ENCODE data around the gene ADAMTS9. TPM values are rescaled to one million over a fixed set of nuclear protein-coding genes. Genes with fewer than 3 reads are reported as not detected.

The ADAMTS9 gene
- total and polyA plus RNA-seq, 2 donors (not counting 3 experiments of a cell fraction or from before 2014, with no cell fraction given) = 6.5 to 23.9 TPM

GRCh38 chr3:64655160-64655559 lies 32.6 kb downstream of the ADAMTS9 start:
- ChIA-PET CTCF (no interaction called here), POLR2A (no interaction called here)
- no TSS peak for BruUV-seq (replicated peaks)
- Histone ChIP-seq H3K27ac (ENCODE audit: insufficient read depth, low read depth, low read length) (no peak overlapping the region), H4K20me1 (replicated peaks; ENCODE audit: control insufficient read depth, extremely low read depth, insufficient read depth, low read length) (no peaks in the 10 kb centered on the region), H2AFZ (ENCODE audit: low read depth, low read length) (no peak overlapping the region), H3K9ac (replicated peaks; ENCODE audit: extremely low read depth, insufficient read depth, low read length) (no peak overlapping the region), H3K79me2 (ENCODE audit: control insufficient read depth, insufficient read depth, low read length) (no peaks in the 10 kb centered on the region), H3K4me3 (replicated peaks in 1 of 3; ENCODE audit: insufficient read depth in 1 of 3, low read depth in 1 of 3, low read length in 3 of 3) (no peak overlapping the region), H3K27me3 (ENCODE audit: control insufficient read depth in 2 of 2, insufficient read depth in 2 of 2, low read length in 2 of 2) (no peaks in the 10 kb centered on the region), H3K4me1 (ENCODE audit: control insufficient read depth, extremely low read depth, insufficient read depth, low read length) (peaks cover 13% of the 10 kb centered on the region), H3K9me3 (replicated peaks; ENCODE audit: control insufficient read depth, insufficient read depth, low read length) (no peaks in the 10 kb centered on the region), H3K4me2 (ENCODE audit: insufficient read depth, low read length) (no peak overlapping the region), H3K9me1 (replicated peaks; ENCODE audit: control insufficient read depth, extremely low read depth, insufficient read depth, low read length) (no peaks in the 10 kb centered on the region), H3K36me3 (ENCODE audit: control insufficient read depth in 2 of 2, extremely low read depth in 1 of 2, insufficient read depth in 2 of 2, low read length in 2 of 2) (peaks cover 0 to 2% of the 10 kb centered on the region in 2 experiments)
- intact Hi-C loops (cut with micrococcal nuclease) = no loop called here
- FAIRE-seq (no peak), DNase-seq (ENCODE audit: low read depth, low spot score) (no peak)
- TF ChIP-seq JUN (IDR thresholded peaks at IDR 0.05; ENCODE audit: borderline replicate concordance, insufficient read depth, insufficient read length, low read depth) (no peak), POLR2A (IDR thresholded peaks at IDR 0.05; ENCODE audit: low read depth, low read length) (no peak)
- TF ChIP-seq, protein P1, sequence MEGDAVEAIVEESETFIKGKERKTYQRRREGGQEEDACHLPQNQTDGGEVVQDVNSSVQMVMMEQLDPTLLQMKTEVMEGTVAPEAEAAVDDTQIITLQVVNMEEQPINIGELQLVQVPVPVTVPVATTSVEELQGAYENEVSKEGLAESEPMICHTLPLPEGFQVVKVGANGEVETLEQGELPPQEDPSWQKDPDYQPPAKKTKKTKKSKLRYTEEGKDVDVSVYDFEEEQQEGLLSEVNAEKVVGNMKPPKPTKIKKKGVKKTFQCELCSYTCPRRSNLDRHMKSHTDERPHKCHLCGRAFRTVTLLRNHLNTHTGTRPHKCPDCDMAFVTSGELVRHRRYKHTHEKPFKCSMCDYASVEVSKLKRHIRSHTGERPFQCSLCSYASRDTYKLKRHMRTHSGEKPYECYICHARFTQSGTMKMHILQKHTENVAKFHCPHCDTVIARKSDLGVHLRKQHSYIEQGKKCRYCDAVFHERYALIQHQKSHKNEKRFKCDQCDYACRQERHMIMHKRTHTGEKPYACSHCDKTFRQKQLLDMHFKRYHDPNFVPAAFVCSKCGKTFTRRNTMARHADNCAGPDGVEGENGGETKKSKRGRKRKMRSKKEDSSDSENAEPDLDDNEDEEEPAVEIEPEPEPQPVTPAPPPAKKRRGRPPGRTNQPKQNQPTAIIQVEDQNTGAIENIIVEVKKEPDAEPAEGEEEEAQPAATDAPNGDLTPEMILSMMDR (IDR thresholded peaks at IDR 0.05; ENCODE audit: extremely low read depth in 1 of 2, insufficient read depth in 1 of 2, low read depth in 1 of 2, low read length in 2 of 2) = no peak
- dilution Hi-C loops (cut with MboI; ENCODE audit: extremely low pct_ligation_motif_present, low sequenced_read_pairs) = no loop called here

- TF ChIP-seq FOS (IDR thresholded peaks at IDR 0.05; ENCODE audit: borderline replicate concordance, insufficient read depth, low read length) (no peak), GATA2 (IDR thresholded peaks at IDR 0.05; ENCODE audit: insufficient read depth, insufficient read length, low read depth, low read length) (no peak), EZH2 (IDR thresholded peaks at IDR 0.05; ENCODE audit: borderline replicate concordance, low read depth, low read length, severe bottlenecking) (no peak), MYC (IDR thresholded peaks at IDR 0.05; ENCODE audit: low read depth, low read length) (no peak), POLR2A (IDR thresholded peaks at IDR 0.05; ENCODE audit: low read depth, low read length) (no peak), JUN (IDR thresholded peaks at IDR 0.05; ENCODE audit: borderline replicate concordance, insufficient read depth, insufficient read length, low read depth) (no peak), POLR2AphosphoS5 (IDR thresholded peaks at IDR 0.05; ENCODE audit: insufficient read depth, low read depth, low read length) (no peak)
- TF ChIP-seq, protein P1 (IDR thresholded peaks at IDR 0.05; ENCODE audit: extremely low read depth in 1 of 2, insufficient read depth in 1 of 2, low read depth in 1 of 2, low read length in 2 of 2) = no peak
- TF ChIP-seq, protein P2, sequence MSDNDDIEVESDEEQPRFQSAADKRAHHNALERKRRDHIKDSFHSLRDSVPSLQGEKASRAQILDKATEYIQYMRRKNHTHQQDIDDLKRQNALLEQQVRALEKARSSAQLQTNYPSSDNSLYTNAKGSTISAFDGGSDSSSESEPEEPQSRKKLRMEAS (IDR thresholded peaks at IDR 0.05; ENCODE audit: insufficient read depth, insufficient read length) = no peak
- no peak for FAIRE-seq
- POLR2A ChIA-PET = no interaction called here
Measured at GRCh38 chr3:64654013-64654412, 33.8 kb downstream of the ADAMTS9 start.

More at GRCh38 chr3:64654013-64654412, 33.8 kb downstream of the ADAMTS9 start:
- Histone ChIP-seq H3K9ac (replicated peaks; ENCODE audit: extremely low read depth, insufficient read depth, low read length) (no peak overlapping the region), H3K27ac (ENCODE audit: insufficient read depth, low read depth, low read length) (no peak overlapping the region), H3K4me3 (replicated peaks in 1 of 3; ENCODE audit: insufficient read depth in 1 of 3, low read depth in 1 of 3, low read length in 3 of 3) (no peak overlapping the region), H4K20me1 (replicated peaks; ENCODE audit: control insufficient read depth, extremely low read depth, insufficient read depth, low read length) (no peaks in the 10 kb centered on the region), H2AFZ (ENCODE audit: low read depth, low read length) (no peak overlapping the region), H3K36me3 (ENCODE audit: control insufficient read depth in 2 of 2, extremely low read depth in 1 of 2, insufficient read depth in 2 of 2, low read length in 2 of 2) (peaks cover 0 to 2% of the 10 kb centered on the region in 2 experiments), H3K9me1 (replicated peaks; ENCODE audit: control insufficient read depth, extremely low read depth, insufficient read depth, low read length) (no peaks in the 10 kb centered on the region), H3K27me3 (ENCODE audit: control insufficient read depth in 2 of 2, insufficient read depth in 2 of 2, low read length in 2 of 2) (no peaks in the 10 kb centered on the region), H3K4me1 (ENCODE audit: control insufficient read depth, extremely low read depth, insufficient read depth, low read length) (peaks cover 22% of the 10 kb centered on the region), H3K79me2 (ENCODE audit: control insufficient read depth, insufficient read depth, low read length) (no peaks in the 10 kb centered on the region), H3K4me2 (ENCODE audit: insufficient read depth, low read length) (no peak overlapping the region), H3K9me3 (replicated peaks; ENCODE audit: control insufficient read depth, insufficient read depth, low read length) (no peaks in the 10 kb centered on the region)
- intact Hi-C loops (cut with micrococcal nuclease) = no loop called here
- BruUV-seq (replicated peaks) = no TSS peak
- CTCF ChIA-PET = interaction anchor here (1.1 kb wide), 2 partner anchors 121 to 124 kb away, joined by 3 to 6 read pairs; no protein-coding TSS in a partner anchor
- DNase-seq (ENCODE audit: low read depth, low spot score) = no peak
- dilution Hi-C loops (cut with MboI; ENCODE audit: extremely low pct_ligation_motif_present, low sequenced_read_pairs) = no loop called here
